Liver (tissue), 3 donors: Measurements from ENCODE around the gene KLHL2.

Experiments
- EGR1 ChIP-seq, 2 donors: IDR thresholded peaks; 2 replicates each; pipeline ENCODE4 v1.6.1; 2016 to 2018; ENCODE audit warnings: antibody characterized with exemption in 2 of 2, low read depth in 2 of 2
- FOXA1 ChIP-seq: IDR thresholded peaks from 2 replicates; pipeline ENCODE4 v1.6.1; 2016; ENCODE audit warnings: antibody characterized with exemption
- GABPA ChIP-seq, 2 donors: IDR thresholded peaks in 1 of 2; conservative IDR thresholded peaks in 1 of 2; 2 replicates each; pipeline ENCODE4 v1.6.1; 2016; ENCODE audit warnings: antibody characterized with exemption in 2 of 2, mild to moderate bottlenecking in 1 of 2, moderate library complexity in 1 of 2
- JUND ChIP-seq, 2 donors: IDR thresholded peaks; 2 replicates each; pipeline ENCODE4 v1.6.1; 2016; ENCODE audit warnings: antibody characterized with exemption in 2 of 2
- SP1 ChIP-seq: IDR thresholded peaks from 2 replicates; pipeline ENCODE4 v1.6.1; 2018; ENCODE audit warnings: antibody characterized with exemption, mild to moderate bottlenecking
- TAF1 ChIP-seq: conservative IDR thresholded peaks from 2 replicates; pipeline ENCODE4 v1.6.1; 2016; ENCODE audit warnings: antibody characterized with exemption, mild to moderate bottlenecking
- TF ChIP-seq, protein P1 (sequence below): fragments of 150-350 bp; IDR thresholded peaks from 2 replicates; pipeline ENCODE4 v1.5.1; 2017; ENCODE audit warnings: improper control_type of control experiment, low read depth, low read length; ENCODE audit not compliant: missing input control
- TF ChIP-seq, protein P2 (sequence below): IDR thresholded peaks from 2 replicates; pipeline ENCODE4 v1.6.1; 2016; ENCODE audit warnings: antibody characterized with exemption
- TF ChIP-seq, protein P3 (sequence below): IDR thresholded peaks from 2 replicates; pipeline ENCODE4 v1.6.1; 2016; ENCODE audit warnings: antibody characterized with exemption
- donor health status: healthy.
- donor health status: healthy.

DNA sequence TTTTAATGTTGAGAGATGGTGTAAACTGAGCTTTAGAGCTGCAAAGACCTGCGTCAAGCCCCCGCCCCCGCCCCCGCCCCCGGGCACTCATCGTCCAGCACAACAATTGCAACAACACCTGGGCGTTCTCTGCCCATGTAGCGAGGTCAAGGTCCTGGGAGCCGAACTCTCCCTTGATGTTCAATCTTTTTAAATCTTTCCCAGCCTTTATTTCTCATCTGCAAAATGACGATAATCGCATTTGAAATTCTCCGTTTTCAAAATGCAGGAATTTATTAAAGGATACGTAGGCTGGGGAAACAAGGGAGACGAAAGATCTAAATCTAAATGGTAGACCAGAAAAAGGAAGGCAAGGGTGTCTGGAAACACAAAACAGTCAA lies 119.5 kb downstream of the KLHL2 start:
- TF ChIP-seq, protein P1, sequence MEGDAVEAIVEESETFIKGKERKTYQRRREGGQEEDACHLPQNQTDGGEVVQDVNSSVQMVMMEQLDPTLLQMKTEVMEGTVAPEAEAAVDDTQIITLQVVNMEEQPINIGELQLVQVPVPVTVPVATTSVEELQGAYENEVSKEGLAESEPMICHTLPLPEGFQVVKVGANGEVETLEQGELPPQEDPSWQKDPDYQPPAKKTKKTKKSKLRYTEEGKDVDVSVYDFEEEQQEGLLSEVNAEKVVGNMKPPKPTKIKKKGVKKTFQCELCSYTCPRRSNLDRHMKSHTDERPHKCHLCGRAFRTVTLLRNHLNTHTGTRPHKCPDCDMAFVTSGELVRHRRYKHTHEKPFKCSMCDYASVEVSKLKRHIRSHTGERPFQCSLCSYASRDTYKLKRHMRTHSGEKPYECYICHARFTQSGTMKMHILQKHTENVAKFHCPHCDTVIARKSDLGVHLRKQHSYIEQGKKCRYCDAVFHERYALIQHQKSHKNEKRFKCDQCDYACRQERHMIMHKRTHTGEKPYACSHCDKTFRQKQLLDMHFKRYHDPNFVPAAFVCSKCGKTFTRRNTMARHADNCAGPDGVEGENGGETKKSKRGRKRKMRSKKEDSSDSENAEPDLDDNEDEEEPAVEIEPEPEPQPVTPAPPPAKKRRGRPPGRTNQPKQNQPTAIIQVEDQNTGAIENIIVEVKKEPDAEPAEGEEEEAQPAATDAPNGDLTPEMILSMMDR: no peak
- TF ChIP-seq, protein P2, sequence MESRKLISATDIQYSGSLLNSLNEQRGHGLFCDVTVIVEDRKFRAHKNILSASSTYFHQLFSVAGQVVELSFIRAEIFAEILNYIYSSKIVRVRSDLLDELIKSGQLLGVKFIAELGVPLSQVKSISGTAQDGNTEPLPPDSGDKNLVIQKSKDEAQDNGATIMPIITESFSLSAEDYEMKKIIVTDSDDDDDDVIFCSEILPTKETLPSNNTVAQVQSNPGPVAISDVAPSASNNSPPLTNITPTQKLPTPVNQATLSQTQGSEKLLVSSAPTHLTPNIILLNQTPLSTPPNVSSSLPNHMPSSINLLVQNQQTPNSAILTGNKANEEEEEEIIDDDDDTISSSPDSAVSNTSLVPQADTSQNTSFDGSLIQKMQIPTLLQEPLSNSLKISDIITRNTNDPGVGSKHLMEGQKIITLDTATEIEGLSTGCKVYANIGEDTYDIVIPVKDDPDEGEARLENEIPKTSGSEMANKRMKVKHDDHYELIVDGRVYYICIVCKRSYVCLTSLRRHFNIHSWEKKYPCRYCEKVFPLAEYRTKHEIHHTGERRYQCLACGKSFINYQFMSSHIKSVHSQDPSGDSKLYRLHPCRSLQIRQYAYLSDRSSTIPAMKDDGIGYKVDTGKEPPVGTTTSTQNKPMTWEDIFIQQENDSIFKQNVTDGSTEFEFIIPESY: no peak
- TF ChIP-seq EGR1 (IDR thresholded peaks at IDR 0.05; ENCODE audit: low read depth in 2 of 2) (no peak), JUND (IDR thresholded peaks at IDR 0.05) (no peak), SP1 (no peak), TAF1 (no peak), GABPA (IDR thresholded peaks at IDR 0.05 in 1 of 2, conservative IDR thresholded peaks at IDR 0.05 in 1 of 2) (no peak), FOXA1 (no peak)
- TF ChIP-seq, protein P3, sequence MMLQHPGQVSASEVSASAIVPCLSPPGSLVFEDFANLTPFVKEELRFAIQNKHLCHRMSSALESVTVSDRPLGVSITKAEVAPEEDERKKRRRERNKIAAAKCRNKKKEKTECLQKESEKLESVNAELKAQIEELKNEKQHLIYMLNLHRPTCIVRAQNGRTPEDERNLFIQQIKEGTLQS: no peak
